GM18951 (cell line): ENCODE measurements around the gene TFEB.
A peak's percentile ranks its signal among the peaks of the same experiment; 100 is the strongest.

Source experiments
- POLR2A ChIP-seq: IDR thresholded peaks from 4 replicates; pipeline ENCODE4 v1.6.1; 2011; ENCODE audit warnings: mild to moderate bottlenecking; ENCODE audit not compliant: insufficient read length, insufficient read depth; ENCODE audit errors: extremely low read depth
- in situ Hi-C: fragments of 300-500 bp; cut with MboI; formaldehyde crosslinking; loops from one replicate; pipeline ENCODE4 v1.12.0; 2022; ENCODE audit warnings: low sequenced_read_pairs, mixed read lengths, inconsistent platforms; ENCODE audit not compliant: unreplicated experiment

Gene TFEB

GRCh38 chr6:41706876-41707564 lies 28.4 kb downstream of the TFEB start:
- in situ Hi-C loops = no loop called here
- peak; percentile 64 for TF ChIP-seq POLR2A

DNA sequence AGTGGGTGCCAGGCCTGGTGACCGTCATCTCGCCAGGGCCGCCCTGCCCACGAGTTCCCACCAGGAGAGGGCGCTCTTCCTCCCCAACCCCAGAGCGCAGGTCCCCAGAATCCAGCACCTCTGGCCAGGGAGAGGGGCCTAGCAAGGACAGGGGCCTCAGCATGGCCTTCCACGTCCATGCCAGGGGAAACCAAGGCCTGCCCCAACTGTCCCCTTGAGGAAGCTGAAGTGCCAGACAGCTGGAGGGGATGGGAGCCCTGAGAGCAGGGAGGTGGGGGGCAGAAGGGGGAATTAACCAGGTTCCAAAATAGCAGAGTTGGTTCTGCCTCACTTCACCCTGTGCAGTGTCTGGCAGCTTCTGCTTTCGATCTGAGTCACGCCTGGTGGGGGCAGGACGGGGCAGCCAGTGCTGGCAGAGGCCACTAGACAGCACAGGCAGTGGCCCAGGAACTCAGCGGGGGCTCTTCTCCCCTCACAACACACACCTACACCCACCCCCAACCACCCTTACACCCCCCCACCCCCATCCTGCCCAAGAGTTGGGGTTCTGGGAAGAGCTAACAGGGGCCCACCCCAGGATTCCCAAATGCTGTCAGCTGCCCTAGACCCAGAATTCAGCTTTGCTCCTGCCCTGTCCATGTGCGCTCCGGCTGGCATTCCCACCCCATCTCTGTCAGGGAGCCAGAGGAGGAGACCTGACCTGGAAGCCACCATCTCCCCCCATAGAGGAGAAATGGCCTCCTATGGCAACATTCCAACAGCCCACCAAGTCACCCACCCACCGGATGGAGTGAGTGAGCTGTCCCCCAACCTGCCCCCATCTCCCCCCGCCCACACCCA lies 29.2 kb downstream of the TFEB start:
- peak; percentile 44 for TF ChIP-seq POLR2A
- in situ Hi-C loops = no loop called here

GRCh38 chr6:41705311-41705995 lies 30.0 kb downstream of the TFEB start:
- in situ Hi-C loops = no loop called here
- no peak for TF ChIP-seq POLR2A

DNA sequence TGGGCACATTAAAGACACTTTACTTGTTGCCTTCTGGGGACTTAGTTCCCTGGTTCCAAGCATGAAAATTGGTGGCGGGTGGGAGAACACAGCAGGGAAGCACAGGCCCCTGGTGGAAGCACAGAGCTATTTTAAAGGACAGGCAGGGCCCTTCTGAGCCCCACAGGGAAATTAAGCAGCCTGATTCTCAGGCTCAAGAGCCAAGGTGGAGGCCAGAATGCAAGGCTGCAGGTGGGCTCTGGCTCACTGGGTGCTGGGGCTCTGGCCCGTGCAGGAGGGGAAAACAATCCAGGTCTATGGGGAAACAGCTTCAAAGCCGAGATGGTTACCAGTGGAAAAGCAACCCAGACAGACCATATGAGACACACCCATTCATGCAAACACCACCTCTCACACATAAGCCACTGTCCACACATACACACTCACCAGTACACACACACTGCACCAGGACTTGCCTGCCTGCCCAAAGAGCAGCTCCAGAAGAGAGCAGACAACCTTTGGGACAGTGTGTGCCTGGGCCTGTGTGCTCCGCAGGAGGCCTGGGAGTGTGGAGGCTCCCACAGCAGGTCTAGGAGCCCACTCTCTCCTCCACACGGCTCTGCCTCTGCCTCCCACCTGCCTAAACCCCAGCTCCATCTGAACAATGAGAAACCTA lies 30.6 kb downstream of the TFEB start:
- in situ Hi-C loops = no loop called here
- TF ChIP-seq POLR2A = peak; percentile 62

DNA sequence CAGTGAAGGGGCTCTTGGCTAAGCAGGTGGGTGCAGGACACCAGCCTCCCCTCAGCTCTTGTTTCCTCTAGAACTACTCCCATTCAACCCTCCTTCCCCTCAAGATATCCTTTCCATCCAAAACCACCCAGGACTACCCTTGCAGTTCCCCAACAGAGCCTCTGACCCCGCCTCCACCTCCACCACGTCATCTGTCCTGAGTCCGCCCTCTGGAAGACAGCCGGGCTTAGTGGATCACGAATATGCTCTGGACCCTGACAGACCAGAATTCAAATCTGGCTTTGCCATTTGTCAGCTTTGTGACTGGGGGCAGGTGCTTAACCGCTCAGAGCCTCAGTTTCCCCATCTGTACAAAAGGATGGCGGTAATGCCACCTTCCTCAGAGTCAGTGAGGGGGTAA lies 31.4 kb downstream of the TFEB start:
- TF ChIP-seq POLR2A = no peak
- in situ Hi-C loops = no loop called here

DNA sequence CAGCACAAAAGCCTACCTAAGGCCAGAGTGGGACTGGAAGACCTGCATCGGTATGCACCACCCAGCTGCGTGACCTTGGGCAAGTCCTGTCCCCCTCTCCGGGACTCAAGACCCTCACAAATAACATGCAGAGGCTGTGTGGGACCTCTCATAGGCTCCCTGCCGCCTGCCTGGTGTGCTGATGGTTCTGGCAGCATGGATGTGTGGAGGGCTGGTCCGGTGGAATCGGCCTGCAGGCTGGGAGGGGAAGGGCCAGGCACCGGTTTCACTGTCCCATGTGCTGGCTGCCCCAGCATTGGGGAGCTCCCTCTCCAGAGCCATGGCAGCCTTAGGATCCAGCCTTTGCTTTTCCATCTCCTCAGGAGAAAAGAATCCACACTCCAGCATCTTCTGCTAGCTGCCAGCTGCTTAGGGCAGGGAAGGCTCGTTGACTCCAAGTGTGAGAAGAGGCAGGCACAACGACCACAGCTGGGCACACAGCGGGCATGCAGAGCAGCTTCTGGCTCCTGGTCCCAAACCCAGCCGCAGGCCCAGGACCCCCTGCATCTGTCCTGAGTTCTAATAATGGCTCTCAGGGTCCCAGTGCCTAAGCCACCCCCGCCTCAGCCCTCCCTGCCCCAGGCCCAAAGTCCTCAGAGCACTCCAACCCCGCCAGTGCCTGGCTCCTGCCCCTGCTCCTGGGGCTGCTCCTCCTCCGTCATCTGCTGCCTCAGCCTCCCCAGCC lies 32.5 kb downstream of the TFEB start:
- TF ChIP-seq POLR2A = no peak
- in situ Hi-C loops = no loop called here

GRCh38 chr6:41702089-41702745 lies 33.2 kb downstream of the TFEB start:
- in situ Hi-C loops = no loop called here
- no peak for TF ChIP-seq POLR2A

DNA sequence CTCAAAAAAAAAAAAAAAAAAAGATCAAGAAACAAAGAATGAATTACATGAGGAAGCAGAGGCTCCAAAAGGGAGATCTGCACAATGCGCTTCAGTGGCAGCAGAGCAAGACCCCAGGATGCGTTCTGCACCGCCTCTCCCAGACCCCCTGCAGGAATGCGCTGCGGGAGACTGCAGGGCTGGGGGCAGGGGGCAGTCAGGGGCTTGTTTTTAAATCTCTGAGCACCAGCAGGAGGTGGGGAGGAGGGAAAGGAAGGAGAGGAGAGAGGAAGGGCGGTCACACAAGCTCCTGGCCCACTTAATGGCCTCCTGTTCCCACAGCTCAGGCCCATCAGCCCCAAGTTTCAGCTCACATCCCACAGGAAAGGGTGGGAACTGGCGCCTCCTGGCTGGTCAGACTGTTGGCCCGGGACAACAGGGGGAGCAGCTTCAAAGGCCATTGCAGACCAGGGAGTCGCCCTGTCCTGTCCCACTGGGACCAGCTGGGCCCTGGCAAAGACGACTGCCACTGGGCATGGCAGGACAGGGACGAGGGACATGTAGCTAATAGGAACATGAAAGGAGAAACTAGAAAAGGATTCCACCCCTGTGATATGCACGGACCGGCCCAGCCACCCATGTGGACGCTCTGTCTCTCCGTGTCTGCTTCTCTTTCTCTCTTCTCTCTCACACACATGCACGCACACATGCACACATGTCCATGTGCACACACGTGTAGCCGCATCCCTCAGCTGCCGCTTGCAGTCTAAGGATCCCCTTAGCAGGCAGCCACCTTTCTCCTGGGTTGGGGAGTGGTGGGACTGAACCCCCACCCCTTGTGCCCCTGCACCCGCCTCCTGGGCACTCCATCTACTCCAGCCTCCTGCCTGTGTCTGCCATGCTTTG lies 34.7 kb downstream of the TFEB start:
- no peak for TF ChIP-seq POLR2A
- in situ Hi-C loops = no loop called here

DNA sequence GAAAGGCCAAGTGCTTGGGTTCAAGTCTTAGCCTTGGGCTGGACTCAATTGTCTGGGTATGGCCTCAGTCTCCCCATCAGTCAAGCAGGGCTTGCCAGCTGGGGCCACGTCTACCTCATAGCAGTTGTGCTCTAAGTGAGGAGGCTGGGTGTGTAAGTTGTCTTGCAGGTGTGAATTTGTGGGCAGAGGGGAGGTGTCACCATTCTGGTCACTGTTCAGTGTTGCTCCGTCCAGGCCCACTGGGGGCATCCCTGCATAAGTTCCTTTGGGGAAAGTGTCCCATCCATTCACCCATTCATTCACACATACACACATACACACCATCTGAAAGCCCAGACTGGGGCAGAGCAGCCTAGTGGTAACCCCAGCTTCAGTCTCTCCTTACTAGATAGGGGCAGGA lies 36.3 kb downstream of the TFEB start:
- in situ Hi-C loops = no loop called here
- TF ChIP-seq POLR2A = no peak

GRCh38 chr6:41697861-41698781 lies 37.3 kb downstream of the TFEB start:
- in situ Hi-C loops = no loop called here

More at GRCh38 chr6:41697861-41698781, 37.3 kb downstream of the TFEB start:
- peak; percentile 7 for TF ChIP-seq POLR2A
